IMR-90 (cell line): ENCODE measurements around the gene CDH13. TPM values are rescaled to one million over a fixed set of nuclear protein-coding genes. Genes with fewer than 3 reads are reported as not detected.

ENCODE experiments used
- ATAC-seq: fragments of 200-7000 bp; cut with Tn5 transposase; 2 replicates; pipeline ENCODE4 v1.9.1; 2020; ENCODE audit warnings: low read depth, mild to moderate bottlenecking, moderate library complexity
- BruUV-seq: library from RNA; stranded (reverse); fragments of 400-500 nt; replicated peaks from 2 replicates; lab custom pipeline; 2021; lab: Mats Ljungman, UMichigan
- CTCF ChIA-PET: fragments of 300-600 bp; formaldehyde crosslinking; extraction: SDS; loops from one replicate; lab custom pipeline; 2021; ENCODE audit warnings: antibody characterized with exemption; lab: Yijun Ruan, JAX
- POLR2A ChIA-PET: fragments of 300-600 bp; sonication (Branson Sonifier 250); formaldehyde crosslinking; loops from one replicate; lab custom pipeline; 2022; ENCODE audit warnings: antibody characterized with exemption; ENCODE audit not compliant: unreplicated experiment; lab: Charles Lee
- DNase-seq: peaks from one replicate; pipeline ENCODE4 v3.0.0; 2013
- H2AFZ ChIP-seq: replicated peaks from 2 replicates; pipeline ENCODE3; 2013; ENCODE audit warnings: low read length, mild to moderate bottlenecking; ENCODE audit not compliant: poor library complexity
- H2AK5ac ChIP-seq: 2 replicates; pipeline ENCODE4 v1.6.1; 2013; ENCODE audit warnings: low read depth, low read length, inconsistent platforms
- H2AK9ac ChIP-seq: replicated peaks from 2 replicates; pipeline ENCODE3; 2013; ENCODE audit warnings: mild to moderate bottlenecking, low read depth, low read length, moderate library complexity; ENCODE audit not compliant: poor library complexity
- H2BK120ac ChIP-seq: 2 replicates; pipeline ENCODE4 v1.6.1; 2013; ENCODE audit warnings: low read depth, low read length, inconsistent platforms
- H2BK15ac ChIP-seq: 3 replicates; pipeline ENCODE4 v1.6.1; 2013; ENCODE audit warnings: low read depth, low read length, inconsistent platforms
- H2BK20ac ChIP-seq: 2 replicates; pipeline ENCODE4 v1.6.1; 2013; ENCODE audit warnings: low read depth, mild to moderate bottlenecking, inconsistent platforms, low read length, moderate library complexity
- H2BK5ac ChIP-seq: 2 replicates; pipeline ENCODE4 v1.6.1; 2013; ENCODE audit warnings: mild to moderate bottlenecking, low read depth, low read length, inconsistent platforms; ENCODE audit not compliant: poor library complexity, severe bottlenecking
- H3K14ac ChIP-seq: replicated peaks from 2 replicates; pipeline ENCODE4 v1.6.1; 2013; ENCODE audit warnings: low read depth, low read length, inconsistent platforms
- H3K18ac ChIP-seq: 2 replicates; pipeline ENCODE4 v1.6.1; 2013; ENCODE audit warnings: low read depth, low read length, control low read depth
- H3K23ac ChIP-seq: 2 replicates; pipeline ENCODE4 v1.6.1; 2013; ENCODE audit warnings: low read depth, low read length, inconsistent platforms
- H3K27ac ChIP-seq: 2 replicates; pipeline ENCODE4 v1.5.1; 2013; ENCODE audit warnings: mild to moderate bottlenecking, control low read depth, low read length; ENCODE audit not compliant: insufficient read depth
- H3K27me3 ChIP-seq: 2 replicates; pipeline ENCODE4 v1.6.1; 2013; ENCODE audit warnings: low read length; ENCODE audit not compliant: control insufficient read depth, insufficient read depth
- H3K36me3 ChIP-seq: 2 replicates; pipeline ENCODE4 v1.6.1; 2013; ENCODE audit warnings: low read length, mixed read lengths; ENCODE audit not compliant: control insufficient read depth, insufficient read depth
- H3K4ac ChIP-seq: 2 replicates; pipeline ENCODE4 v1.6.1; 2013; ENCODE audit warnings: low read depth, low read length, inconsistent platforms
- H3K4me1 ChIP-seq: 2 replicates; pipeline ENCODE4 v1.6.1; 2013; ENCODE audit warnings: low read length, mixed read lengths; ENCODE audit not compliant: control insufficient read depth, insufficient read depth
- H3K4me2 ChIP-seq: 2 replicates; pipeline ENCODE4 v1.6.1; 2013; ENCODE audit warnings: low read depth, mild to moderate bottlenecking, control low read depth, low read length, moderate library complexity
- H3K4me3 ChIP-seq: 2 replicates; pipeline ENCODE4 v1.5.1; 2013; ENCODE audit warnings: low read depth, mild to moderate bottlenecking, control low read depth, low read length, moderate library complexity; ENCODE audit not compliant: insufficient read depth
- H3K56ac ChIP-seq: 2 replicates; pipeline ENCODE4 v1.6.1; 2013; ENCODE audit warnings: low read length, inconsistent platforms; ENCODE audit not compliant: insufficient read depth; ENCODE audit errors: extremely low read depth
- H3K79me1 ChIP-seq, 2 experiments: 2 replicates each; pipeline ENCODE4 v1.6.1; 2013; ENCODE audit warnings: low read length in 2 of 2, inconsistent platforms in 1 of 2, low read depth in 1 of 2
- H3K9ac ChIP-seq: 2 replicates; pipeline ENCODE4 v1.6.1; 2013; ENCODE audit warnings: low read depth, low read length, control low read depth
- H3K9me1 ChIP-seq: 2 replicates; pipeline ENCODE4 v1.6.1; 2013; ENCODE audit warnings: low read length, inconsistent platforms; ENCODE audit not compliant: insufficient read depth
- H3K9me3 ChIP-seq: 2 replicates; pipeline ENCODE4 v1.6.1; 2013; ENCODE audit warnings: low read length; ENCODE audit not compliant: control insufficient read depth, insufficient read depth
- H4K20me1 ChIP-seq: 2 replicates; pipeline ENCODE4 v1.6.1; 2013; ENCODE audit warnings: low read length, inconsistent platforms; ENCODE audit not compliant: insufficient read depth
- H4K5ac ChIP-seq: 2 replicates; pipeline ENCODE4 v1.6.1; 2013; ENCODE audit warnings: mild to moderate bottlenecking, low read depth, low read length, control low read depth
- H4K8ac ChIP-seq, 2 experiments: 2 replicates each; pipeline ENCODE4 v1.6.1; 2013; ENCODE audit warnings: low read depth in 2 of 2, low read length in 2 of 2, control low read depth in 1 of 2, inconsistent platforms in 1 of 2
- H4K91ac ChIP-seq: 2 replicates; pipeline ENCODE4 v1.6.1; 2013; ENCODE audit warnings: low read depth, low read length, inconsistent platforms; ENCODE audit not compliant: insufficient read depth
- CEBPB ChIP-seq: IDR thresholded peaks from 2 replicates; pipeline ENCODE4 v1.6.1; 2012; ENCODE audit warnings: low read depth, low read length, improper control_type of control experiment
- MXI1 ChIP-seq: IDR thresholded peaks from 2 replicates; pipeline ENCODE4 v1.6.1; 2012; ENCODE audit warnings: low read depth, mild to moderate bottlenecking, low read length, moderate library complexity, borderline replicate concordance
- WGBS, 2 experiments: methylation state at CpG; one replicate each; pipeline versions ENCODE4 v1.1.5 to v1.1.7; 2013; ENCODE audit warnings: missing lambda C conversion rate in 2 of 2; ENCODE audit not compliant: insufficient read length in 1 of 2; ENCODE audit errors: extremely low coverage in 2 of 2; 5-methylcytosine and 5-hydroxymethylcytosine counted together
- dilution Hi-C: fragments of 300-500 bp; cut with HindIII; formaldehyde crosslinking; loops from one replicate; pipeline ENCODE4 v1.14.3; 2018; ENCODE audit warnings: low sequenced_read_pairs; ENCODE audit not compliant: unreplicated experiment
- in situ Hi-C: fragments of 300-500 bp; cut with MboI; formaldehyde crosslinking; loops from 3 replicates; pipeline ENCODE4 v1.14.3; 2019; ENCODE audit warnings: low sequenced_read_pairs, inconsistent platforms, mixed read lengths
- intact Hi-C: fragments of 100-400 bp; cut with micrococcal nuclease; formaldehyde crosslinking; loops from 2 replicates; pipeline ENCODE4 v1.10.0; 2022
- polyA plus RNA-seq, 3 experiments: library from polyadenylated mRNA; depleted of rRNA; stranded (reverse); fragments of >200 nt; gene quantifications; 2 replicates each; pipeline ENCODE4 v1.2.3, GENCODE V29; 2012; ENCODE audit warnings: low replicate concordance in 1 of 3
- total RNA-seq: library from RNA; depleted of rRNA; stranded (reverse); fragments of >200 nt; gene quantifications from 2 replicates; pipeline ENCODE4 v1.2.3, GENCODE V29; 2012

CDH13 gene
- total and polyA plus RNA-seq, 2 of the 4 experiments (the other 2 are of a cell fraction), result 61.6 to 74.7 TPM

GRCh38 chr16:83095941-83096692, 469.3 kb downstream of the CDH13 start:
- Histone ChIP-seq H2BK120ac (no peak overlapping the region), H4K5ac (no peak overlapping the region), H3K56ac (no peak overlapping the region), H3K4ac (no peak overlapping the region; the same call in 1 of the 2 replicates), H2BK5ac (no peak overlapping the region), H3K9me3 (peaks cover 4% of the 10 kb centered on the region), H4K91ac (no peak overlapping the region), H2AK5ac (no peak overlapping the region), H2BK20ac (no peak overlapping the region), H3K27me3 (no peaks in the 10 kb centered on the region), H3K9me1 (no peaks in the 10 kb centered on the region), H3K79me1 (no peaks in the 10 kb centered on the region), H3K23ac (no peak overlapping the region), H3K4me3 (no peak overlapping the region), H3K9ac (no peak overlapping the region), H2AK9ac (no peak overlapping the region), H4K8ac (no peak overlapping the region), H3K4me2 (peak overlapping the region; percentile 26; the same call in 1 of the 2 replicates), H2AFZ (no peak overlapping the region), H4K20me1 (no peaks in the 10 kb centered on the region; the same call in 1 of the 2 replicates), H3K27ac (no peak overlapping the region), H3K4me1 (no peaks in the 10 kb centered on the region; the same call in 1 of the 2 replicates), H3K36me3 (no peaks in the 10 kb centered on the region), H3K18ac (no peak overlapping the region), H2BK15ac (no peak overlapping the region; the same call in 2 of the 3 replicates), H3K14ac (no peak overlapping the region)
- DNase-seq (peak; percentile 70), ATAC-seq (peak; percentile 66)
- ChIA-PET CTCF (no interaction called here), POLR2A (no interaction called here)
- intact Hi-C loops (no loop called here), in situ Hi-C loops (no loop called here), dilution Hi-C loops (no loop called here)
- BruUV-seq, result no TSS peak
- TF ChIP-seq MXI1 (no peak), CEBPB (0 out of 2 replicates have a peak, but pooled peaks have one; percentile 9)
- WGBS, 2 experiments, result 100% methylated on average over 1 of the region's 10 CpGs; no CpG with 5 or more reads in 1 of the 2 experiments
